HCT116 (cell line): ENCODE results near the gene TKFC.

ENCODE experiments used
- CBX3 ChIP-seq: IDR thresholded peaks from 2 replicates; pipeline ENCODE4 v1.6.1; 2012; ENCODE audit warnings: low read depth
- EZH2phosphoT487 ChIP-seq: fragments of 200-600 bp; IDR thresholded peaks from 2 replicates; pipeline ENCODE4 v1.6.1; 2018; ENCODE audit warnings: antibody characterized with exemption, borderline replicate concordance
- POLR2A ChIP-seq: IDR thresholded peaks from 2 replicates; pipeline ENCODE4 v1.7.0; 2011; ENCODE audit warnings: borderline replicate concordance; ENCODE audit not compliant: insufficient read depth, insufficient read length; ENCODE audit errors: extremely low read depth
- TCF7L2 ChIP-seq: IDR thresholded peaks from 2 replicates; pipeline ENCODE4 v1.7.0; 2011; ENCODE audit warnings: borderline replicate concordance, inconsistent platforms; ENCODE audit not compliant: insufficient read depth, insufficient read length; ENCODE audit errors: extremely low read depth
- TF ChIP-seq, protein P1 (sequence below), 3 experiments: fragments of 200-600 bp in 1 of 3; sonication (generic) in 1 of 3; IDR thresholded peaks in 2 of 3; conservative IDR thresholded peaks in 1 of 3; 2 replicates each; pipeline ENCODE4 v1.5.1; 2012 to 2017; ENCODE audit warnings: low read depth in 2 of 3, low read length in 2 of 3, antibody characterized with exemption in 1 of 3, borderline replicate concordance in 1 of 3, control low read depth in 1 of 3, mild to moderate bottlenecking in 1 of 3, mixed read lengths in 1 of 3, mixed run types in 1 of 3, moderate library complexity in 1 of 3; ENCODE audit not compliant: insufficient read depth in 1 of 3
- TF ChIP-seq, protein P2 (sequence below): IDR thresholded peaks from 2 replicates; pipeline ENCODE4 v1.6.1; 2012

DNA sequence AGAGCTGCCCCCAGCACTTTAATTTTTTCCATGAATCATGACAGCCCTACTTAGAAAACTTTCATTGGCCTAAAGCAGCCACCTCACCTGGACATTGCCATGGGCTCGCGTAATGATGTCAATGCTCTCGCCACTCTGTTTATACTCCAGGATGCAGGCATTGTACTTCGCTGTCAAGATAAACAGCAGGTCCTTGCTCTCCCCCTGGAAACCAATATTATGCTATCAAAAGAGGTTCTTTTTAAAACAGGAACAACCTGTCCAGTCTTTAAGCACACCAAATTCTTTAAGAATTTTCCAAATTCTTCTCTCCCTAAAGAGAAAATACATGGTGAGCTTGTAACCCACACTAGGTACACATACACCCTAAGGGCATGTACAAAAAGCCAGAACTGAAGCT, 3.2 kb upstream of the TKFC start:
- TF ChIP-seq, protein P1, sequence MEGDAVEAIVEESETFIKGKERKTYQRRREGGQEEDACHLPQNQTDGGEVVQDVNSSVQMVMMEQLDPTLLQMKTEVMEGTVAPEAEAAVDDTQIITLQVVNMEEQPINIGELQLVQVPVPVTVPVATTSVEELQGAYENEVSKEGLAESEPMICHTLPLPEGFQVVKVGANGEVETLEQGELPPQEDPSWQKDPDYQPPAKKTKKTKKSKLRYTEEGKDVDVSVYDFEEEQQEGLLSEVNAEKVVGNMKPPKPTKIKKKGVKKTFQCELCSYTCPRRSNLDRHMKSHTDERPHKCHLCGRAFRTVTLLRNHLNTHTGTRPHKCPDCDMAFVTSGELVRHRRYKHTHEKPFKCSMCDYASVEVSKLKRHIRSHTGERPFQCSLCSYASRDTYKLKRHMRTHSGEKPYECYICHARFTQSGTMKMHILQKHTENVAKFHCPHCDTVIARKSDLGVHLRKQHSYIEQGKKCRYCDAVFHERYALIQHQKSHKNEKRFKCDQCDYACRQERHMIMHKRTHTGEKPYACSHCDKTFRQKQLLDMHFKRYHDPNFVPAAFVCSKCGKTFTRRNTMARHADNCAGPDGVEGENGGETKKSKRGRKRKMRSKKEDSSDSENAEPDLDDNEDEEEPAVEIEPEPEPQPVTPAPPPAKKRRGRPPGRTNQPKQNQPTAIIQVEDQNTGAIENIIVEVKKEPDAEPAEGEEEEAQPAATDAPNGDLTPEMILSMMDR (IDR thresholded peaks at IDR 0.05 in 2 of 3, conservative IDR thresholded peaks at IDR 0.05 in 1 of 3; ENCODE audit: borderline replicate concordance in 1 of 3, insufficient read depth in 1 of 3, low read depth in 2 of 3, low read length in 2 of 3) = no peak
- no peak for TF ChIP-seq EZH2phosphoT487
- TF ChIP-seq TCF7L2 = no peak
- no peak for TF ChIP-seq POLR2A
- TF ChIP-seq, protein P2, sequence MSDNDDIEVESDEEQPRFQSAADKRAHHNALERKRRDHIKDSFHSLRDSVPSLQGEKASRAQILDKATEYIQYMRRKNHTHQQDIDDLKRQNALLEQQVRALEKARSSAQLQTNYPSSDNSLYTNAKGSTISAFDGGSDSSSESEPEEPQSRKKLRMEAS = no peak
- TF ChIP-seq CBX3 = no peak
